HG02678 (cell line): ENCODE measurements around the gene CYSRT1.
A peak's percentile ranks its signal among the peaks of the same experiment; 100 is the strongest.

Experiments used
- ATAC-seq: cut with Tn5 transposase; IDR thresholded peaks from one replicate; pipeline ENCODE4 v1.9.1; 2021; ENCODE audit warnings: mild to moderate bottlenecking, moderate library complexity; ENCODE audit not compliant: unreplicated experiment

Gene CYSRT1

GRCh38 chr9:137224830-137225694 is at the start of gene CYSRT1:
Gene CYSRT1, plus strand, starts transcription at chr9:137225174. Its CDS starts 448 bp downstream, at chr9:137225622.
- ATAC-seq: no peak

GRCh38 chr9:137175345-137175961 is 49.5 kb upstream of the CYSRT1 start:
- no peak for ATAC-seq

- no peak for ATAC-seq
Observed at GRCh38 chr9:137176302-137177182, 48.4 kb upstream of the CYSRT1 start.

GRCh38 chr9:137178201-137178938 is 46.6 kb upstream of the CYSRT1 start:
- no peak for ATAC-seq

GRCh38 chr9:137178939-137179630 is 45.9 kb upstream of the CYSRT1 start:
- ATAC-seq: no peak

- ATAC-seq: no peak
Observed at GRCh38 chr9:137179761-137180160, 45.2 kb upstream of the CYSRT1 start.

- ATAC-seq: no peak
Observed at GRCh38 chr9:137180491-137180890, 44.5 kb upstream of the CYSRT1 start.

GRCh38 chr9:137181680-137182079 is 43.3 kb upstream of the CYSRT1 start:
- ATAC-seq: no peak

GRCh38 chr9:137182836-137183235 is 42.1 kb upstream of the CYSRT1 start:
- no peak for ATAC-seq

GRCh38 chr9:137183980-137184595 is 40.9 kb upstream of the CYSRT1 start:
- no peak for ATAC-seq

- no peak for ATAC-seq
Observed at GRCh38 chr9:137184881-137185660, 39.9 kb upstream of the CYSRT1 start.

- ATAC-seq: no peak
Observed at GRCh38 chr9:137185921-137186320, 39.1 kb upstream of the CYSRT1 start.

GRCh38 chr9:137186385-137186784 is 38.6 kb upstream of the CYSRT1 start:
- ATAC-seq: no peak

GRCh38 chr9:137187386-137187785 is 37.6 kb upstream of the CYSRT1 start:
- no peak for ATAC-seq

GRCh38 chr9:137188086-137188489 is 36.9 kb upstream of the CYSRT1 start:
- ATAC-seq: no peak

- peak; percentile 77 for ATAC-seq
Observed at GRCh38 chr9:137188490-137189296, 36.3 kb upstream of the CYSRT1 start, which contains the start of the genes ANAPC2 and SSNA1. Gene ANAPC2, minus strand, starts transcription at chr9:137188560. Its CDS starts 28 bp downstream, at chr9:137188532. Gene SSNA1, plus strand, starts transcription at chr9:137188676. Its CDS starts 51 bp downstream, at chr9:137188727.
